ENCODE results near the gene TAB3.

TAB3 gene

GRCh38 chrX:30777575-30777974 is 111.5 kb downstream of the TAB3 start:
- no peaks in the 10 kb centered on the region for H3K9me3 ChIP-seq (ENCODE audit: control insufficient read depth, low read length)
- no peak overlapping the region for H3K27ac ChIP-seq (ENCODE audit: low read depth, low read length, severe bottlenecking)
- H3K36me3 ChIP-seq (ENCODE audit: control insufficient read depth, insufficient read depth, low read length): no peaks in the 10 kb centered on the region
- H3K4me1 ChIP-seq (ENCODE audit: control insufficient read depth, insufficient read depth, low read length, poor library complexity, severe bottlenecking): no peaks in the 10 kb centered on the region
- H3K4me3 ChIP-seq (ENCODE audit: extremely low read depth, insufficient read depth, low read length, poor library complexity, severe bottlenecking): no peak overlapping the region

All from mesodermal cell (in vitro differentiated cells).